ENCODE measurements around the gene F2R.
"Not testable (repeated sequence)": the region's sequence is repeated elsewhere in the genome, so short reads cannot be mapped to it uniquely, and the experiment has no call there.

F2R gene

GRCh38 chr5:76715736-76716455 lies at the start of gene F2R:
Gene F2R, plus strand, starts transcription at chr5:76716126. Its CDS starts 182 bp downstream, at chr5:76716308.
- DNase-seq (ENCODE audit: low spot score): no peak

GRCh38 chr5:76667495-76667894 lies 48.4 kb upstream of the F2R start:
- DNase-seq (ENCODE audit: low spot score): no peak

GRCh38 chr5:76669245-76669644 lies 46.7 kb upstream of the F2R start:
- no peak for DNase-seq (ENCODE audit: low spot score)

GRCh38 chr5:76670508-76670907 lies 45.4 kb upstream of the F2R start:
- no peak for DNase-seq (ENCODE audit: low spot score)

- DNase-seq (ENCODE audit: low spot score): no peak
These were observed 43.7 kb upstream of the F2R start for GRCh38 chr5:76672242-76672641.

GRCh38 chr5:76673125-76673524 lies 42.8 kb upstream of the F2R start:
- no peak for DNase-seq (ENCODE audit: low spot score)

- DNase-seq (ENCODE audit: low spot score): no peak
These were observed 41.4 kb upstream of the F2R start for GRCh38 chr5:76674330-76675066.

GRCh38 chr5:76675364-76675763 lies 40.6 kb upstream of the F2R start:
- no peak for DNase-seq (ENCODE audit: low spot score)

- no peak for DNase-seq (ENCODE audit: low spot score)
These were observed 38.0 kb upstream of the F2R start for GRCh38 chr5:76677849-76678472.

GRCh38 chr5:76679231-76679630 lies 36.7 kb upstream of the F2R start:
- no peak for DNase-seq (ENCODE audit: low spot score)

GRCh38 chr5:76680826-76681225 lies 35.1 kb upstream of the F2R start:
- not testable (repeated sequence) for DNase-seq (ENCODE audit: low spot score)

GRCh38 chr5:76681287-76681686 lies 34.6 kb upstream of the F2R start:
- no peak for DNase-seq (ENCODE audit: low spot score)

- no peak for DNase-seq (ENCODE audit: low spot score)
These were observed 33.5 kb upstream of the F2R start for GRCh38 chr5:76682387-76682786.

- DNase-seq (ENCODE audit: low spot score): no peak
These were observed 31.9 kb upstream of the F2R start for GRCh38 chr5:76683816-76684731.

GRCh38 chr5:76684756-76685519 lies 31.0 kb upstream of the F2R start:
- no peak for DNase-seq (ENCODE audit: low spot score)

GRCh38 chr5:76685704-76686103 lies 30.2 kb upstream of the F2R start:
- no peak for DNase-seq (ENCODE audit: low spot score)

GRCh38 chr5:76688212-76688611 lies 27.7 kb upstream of the F2R start:
- no peak for DNase-seq (ENCODE audit: low spot score)

- DNase-seq (ENCODE audit: low spot score): no peak
These were observed 27.1 kb upstream of the F2R start for GRCh38 chr5:76688836-76689235.

GRCh38 chr5:76689321-76690036 lies 26.4 kb upstream of the F2R start:
- DNase-seq (ENCODE audit: low spot score): no peak

- no peak for DNase-seq (ENCODE audit: low spot score)
These were observed 25.8 kb upstream of the F2R start for GRCh38 chr5:76690037-76690679.

Measured in globus pallidus (tissue), 1 donor.